ENCODE results near the gene STAG1.

DNA sequence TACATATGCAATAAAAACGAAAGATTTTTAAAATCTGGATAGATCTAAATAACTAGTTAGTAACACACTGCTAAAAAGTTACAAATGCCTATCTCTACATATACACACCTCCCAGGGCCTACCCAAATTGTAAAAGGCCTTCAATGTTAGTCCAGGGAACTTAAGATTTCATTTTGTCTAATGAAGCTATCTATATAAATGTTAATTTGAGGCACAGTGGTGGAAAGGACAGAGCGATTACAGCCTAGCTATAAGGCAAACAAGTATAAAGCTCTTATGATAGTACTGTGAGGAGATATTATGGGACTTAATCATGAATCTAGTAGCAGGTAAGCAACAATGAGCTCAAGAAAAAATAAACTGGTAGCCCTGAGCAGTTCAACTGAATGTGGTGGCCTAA is 101.7 kb downstream of the STAG1 start:
- TF ChIP-seq, protein P1, sequence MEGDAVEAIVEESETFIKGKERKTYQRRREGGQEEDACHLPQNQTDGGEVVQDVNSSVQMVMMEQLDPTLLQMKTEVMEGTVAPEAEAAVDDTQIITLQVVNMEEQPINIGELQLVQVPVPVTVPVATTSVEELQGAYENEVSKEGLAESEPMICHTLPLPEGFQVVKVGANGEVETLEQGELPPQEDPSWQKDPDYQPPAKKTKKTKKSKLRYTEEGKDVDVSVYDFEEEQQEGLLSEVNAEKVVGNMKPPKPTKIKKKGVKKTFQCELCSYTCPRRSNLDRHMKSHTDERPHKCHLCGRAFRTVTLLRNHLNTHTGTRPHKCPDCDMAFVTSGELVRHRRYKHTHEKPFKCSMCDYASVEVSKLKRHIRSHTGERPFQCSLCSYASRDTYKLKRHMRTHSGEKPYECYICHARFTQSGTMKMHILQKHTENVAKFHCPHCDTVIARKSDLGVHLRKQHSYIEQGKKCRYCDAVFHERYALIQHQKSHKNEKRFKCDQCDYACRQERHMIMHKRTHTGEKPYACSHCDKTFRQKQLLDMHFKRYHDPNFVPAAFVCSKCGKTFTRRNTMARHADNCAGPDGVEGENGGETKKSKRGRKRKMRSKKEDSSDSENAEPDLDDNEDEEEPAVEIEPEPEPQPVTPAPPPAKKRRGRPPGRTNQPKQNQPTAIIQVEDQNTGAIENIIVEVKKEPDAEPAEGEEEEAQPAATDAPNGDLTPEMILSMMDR (IDR thresholded peaks at IDR 0.05) = no peak
- TF ChIP-seq EP300 (IDR thresholded peaks at IDR 0.05) = no peak
- TF ChIP-seq POLR2A (IDR thresholded peaks at IDR 0.05; ENCODE audit: low read depth) = no peak
- TF ChIP-seq POLR2AphosphoS5 (IDR thresholded peaks at IDR 0.05) = no peak

All from esophagus muscularis mucosa (tissue), 4 donors.